ENCODE results near the gene AGTR1.
"Not testable (repeated sequence)": the region's sequence is repeated elsewhere in the genome, so short reads cannot be mapped to it uniquely, and the experiment has no call there.

AGTR1 gene

DNA sequence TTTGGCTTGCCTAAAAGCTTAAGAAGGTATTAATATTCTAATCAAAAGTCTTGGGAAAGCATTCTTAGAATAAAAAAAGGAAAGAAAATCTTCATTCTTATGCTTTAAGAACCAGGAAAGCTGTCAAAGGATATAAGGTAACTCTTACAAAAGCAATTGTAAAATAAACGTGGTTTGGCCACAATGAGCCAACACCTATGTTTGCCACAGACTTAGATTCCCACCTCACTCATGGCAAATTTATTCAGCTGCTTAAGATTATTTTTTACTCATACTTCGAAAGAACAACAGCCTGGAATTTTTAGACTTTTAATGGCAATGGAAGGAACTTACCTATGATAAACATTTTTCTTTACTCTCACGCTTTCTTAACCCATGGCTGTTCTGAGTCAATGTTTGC lies 38.4 kb downstream of the AGTR1 start:
- no peaks in the 10 kb centered on the region for H3K9me3 Mint-ChIP-seq
- H3K27me3 Mint-ChIP-seq: peaks cover 3% of the 10 kb centered on the region
- no peaks in the 10 kb centered on the region for H3K4me1 Mint-ChIP-seq (ENCODE audit: low read depth)
- no peak overlapping the region for H3K4me3 Mint-ChIP-seq
- H3K27ac Mint-ChIP-seq: no peak overlapping the region
- H3K36me3 Mint-ChIP-seq (ENCODE audit: low read depth): no peaks in the 10 kb centered on the region

DNA sequence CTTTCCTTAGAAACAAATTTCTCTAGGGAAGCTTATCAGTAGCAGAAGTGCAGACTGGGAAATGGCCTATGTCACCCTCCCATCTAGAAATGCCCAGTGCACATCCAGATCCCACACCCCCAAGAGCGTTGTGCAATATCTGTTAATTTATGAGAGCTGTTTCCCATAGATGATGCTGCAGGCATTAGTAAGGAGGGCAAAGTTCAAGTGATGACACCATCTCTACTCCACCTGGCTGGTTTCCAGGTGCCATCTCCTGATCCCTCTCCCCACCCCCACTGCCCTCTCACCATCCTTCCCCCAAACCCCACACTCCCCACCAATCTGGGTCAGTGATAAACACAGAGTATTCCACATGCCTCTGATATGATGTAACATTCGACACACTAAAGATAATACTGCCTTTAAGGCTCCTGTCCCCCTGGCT lies 39.4 kb downstream of the AGTR1 start:
- Mint-ChIP-seq H3K36me3 (ENCODE audit: low read depth) (no peaks in the 10 kb centered on the region), H3K9me3 (no peaks in the 10 kb centered on the region), H3K4me3 (no peak overlapping the region), H3K27ac (no peak overlapping the region), H3K27me3 (peaks cover 3% of the 10 kb centered on the region), H3K4me1 (ENCODE audit: low read depth) (no peaks in the 10 kb centered on the region)

DNA sequence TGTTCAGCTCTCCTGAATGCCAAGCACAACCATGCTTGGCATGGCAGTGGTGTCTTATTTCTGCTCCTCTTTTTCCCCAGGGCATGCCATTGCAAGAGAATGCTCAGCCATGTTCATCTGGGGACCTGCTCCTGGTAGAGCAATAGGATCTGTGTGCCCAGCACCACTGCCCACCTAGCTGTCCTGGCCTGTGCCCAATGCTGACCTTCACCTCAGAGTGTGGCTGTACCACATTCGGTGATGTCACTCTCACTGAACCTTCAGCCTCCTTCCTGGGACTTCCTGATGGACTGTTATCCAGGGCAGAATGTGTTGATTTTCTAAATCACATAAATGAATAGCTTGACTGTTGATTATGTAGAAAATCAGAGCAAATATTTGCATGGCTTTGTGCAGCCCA lies 42.0 kb downstream of the AGTR1 start:
- no peaks in the 10 kb centered on the region for H3K36me3 Mint-ChIP-seq (ENCODE audit: low read depth)
- H3K4me1 Mint-ChIP-seq (ENCODE audit: low read depth): no peaks in the 10 kb centered on the region
- no peaks in the 10 kb centered on the region for H3K9me3 Mint-ChIP-seq
- no peak overlapping the region for H3K4me3 Mint-ChIP-seq
- no peak overlapping the region for H3K27ac Mint-ChIP-seq
- H3K27me3 Mint-ChIP-seq: peaks cover 3% of the 10 kb centered on the region

DNA sequence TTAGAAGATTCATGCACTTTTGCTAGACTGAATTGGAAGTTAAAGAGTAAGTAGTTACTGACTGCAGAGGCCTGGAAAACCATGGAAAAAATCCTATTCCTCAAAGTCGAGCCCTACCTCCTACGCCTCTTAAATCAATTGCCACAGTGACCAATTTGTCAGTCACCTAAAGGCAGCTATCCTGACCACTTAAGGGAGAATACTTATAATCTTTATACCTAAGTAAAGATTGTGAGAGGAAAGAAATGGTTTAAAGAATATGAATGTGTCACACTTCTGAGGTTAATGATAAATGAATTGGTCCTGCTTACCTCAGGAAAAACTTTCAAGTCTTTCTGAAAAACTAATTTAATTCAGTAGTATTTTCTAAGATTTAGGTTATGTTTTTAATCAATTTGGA lies 42.6 kb downstream of the AGTR1 start:
- H3K27me3 Mint-ChIP-seq: peaks cover 3% of the 10 kb centered on the region
- H3K27ac Mint-ChIP-seq: no peak overlapping the region
- no peak overlapping the region for H3K4me3 Mint-ChIP-seq
- no peaks in the 10 kb centered on the region for H3K9me3 Mint-ChIP-seq
- H3K36me3 Mint-ChIP-seq (ENCODE audit: low read depth): no peaks in the 10 kb centered on the region
- H3K4me1 Mint-ChIP-seq (ENCODE audit: low read depth): no peaks in the 10 kb centered on the region

DNA sequence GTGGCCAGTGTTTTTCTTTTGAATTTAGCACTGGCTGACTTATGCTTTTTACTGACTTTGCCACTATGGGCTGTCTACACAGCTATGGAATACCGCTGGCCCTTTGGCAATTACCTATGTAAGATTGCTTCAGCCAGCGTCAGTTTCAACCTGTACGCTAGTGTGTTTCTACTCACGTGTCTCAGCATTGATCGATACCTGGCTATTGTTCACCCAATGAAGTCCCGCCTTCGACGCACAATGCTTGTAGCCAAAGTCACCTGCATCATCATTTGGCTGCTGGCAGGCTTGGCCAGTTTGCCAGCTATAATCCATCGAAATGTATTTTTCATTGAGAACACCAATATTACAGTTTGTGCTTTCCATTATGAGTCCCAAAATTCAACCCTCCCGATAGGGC lies 43.5 kb downstream of the AGTR1 start:
- Mint-ChIP-seq H3K36me3 (ENCODE audit: low read depth) (no peaks in the 10 kb centered on the region), H3K4me3 (no peak overlapping the region), H3K4me1 (ENCODE audit: low read depth) (no peaks in the 10 kb centered on the region), H3K27ac (no peak overlapping the region), H3K9me3 (no peaks in the 10 kb centered on the region), H3K27me3 (peaks cover 3% of the 10 kb centered on the region)

DNA sequence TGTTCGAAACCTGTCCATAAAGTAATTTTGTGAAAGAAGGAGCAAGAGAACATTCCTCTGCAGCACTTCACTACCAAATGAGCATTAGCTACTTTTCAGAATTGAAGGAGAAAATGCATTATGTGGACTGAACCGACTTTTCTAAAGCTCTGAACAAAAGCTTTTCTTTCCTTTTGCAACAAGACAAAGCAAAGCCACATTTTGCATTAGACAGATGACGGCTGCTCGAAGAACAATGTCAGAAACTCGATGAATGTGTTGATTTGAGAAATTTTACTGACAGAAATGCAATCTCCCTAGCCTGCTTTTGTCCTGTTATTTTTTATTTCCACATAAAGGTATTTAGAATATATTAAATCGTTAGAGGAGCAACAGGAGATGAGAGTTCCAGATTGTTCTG lies 44.4 kb downstream of the AGTR1 start:
- Mint-ChIP-seq H3K27ac (no peak overlapping the region), H3K27me3 (peaks cover 3% of the 10 kb centered on the region), H3K36me3 (ENCODE audit: low read depth) (no peaks in the 10 kb centered on the region), H3K4me3 (no peak overlapping the region), H3K9me3 (no peaks in the 10 kb centered on the region), H3K4me1 (ENCODE audit: low read depth) (no peaks in the 10 kb centered on the region)

DNA sequence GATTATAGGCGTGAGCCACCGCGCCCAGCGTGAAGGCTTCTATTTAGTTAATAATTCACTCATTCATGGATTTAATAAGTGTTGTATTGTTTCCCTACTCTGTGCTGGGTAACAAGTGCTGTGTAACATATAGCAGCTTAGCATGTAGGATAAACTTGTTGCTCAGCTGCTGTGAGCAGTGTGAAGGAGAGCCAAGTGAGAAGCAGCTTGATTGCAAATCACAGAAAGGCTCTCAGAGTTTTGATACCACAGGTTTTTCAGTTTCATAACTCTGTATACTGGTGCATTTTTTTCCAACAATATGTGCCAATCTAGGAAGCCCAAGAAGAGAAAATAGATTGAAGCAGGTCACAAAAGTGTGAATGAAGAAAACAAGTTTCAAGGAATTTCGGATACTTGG lies 48.4 kb downstream of the AGTR1 start:
- Mint-ChIP-seq H3K9me3 (no peaks in the 10 kb centered on the region), H3K27me3 (no peaks in the 10 kb centered on the region), H3K27ac (no peak overlapping the region)

DNA sequence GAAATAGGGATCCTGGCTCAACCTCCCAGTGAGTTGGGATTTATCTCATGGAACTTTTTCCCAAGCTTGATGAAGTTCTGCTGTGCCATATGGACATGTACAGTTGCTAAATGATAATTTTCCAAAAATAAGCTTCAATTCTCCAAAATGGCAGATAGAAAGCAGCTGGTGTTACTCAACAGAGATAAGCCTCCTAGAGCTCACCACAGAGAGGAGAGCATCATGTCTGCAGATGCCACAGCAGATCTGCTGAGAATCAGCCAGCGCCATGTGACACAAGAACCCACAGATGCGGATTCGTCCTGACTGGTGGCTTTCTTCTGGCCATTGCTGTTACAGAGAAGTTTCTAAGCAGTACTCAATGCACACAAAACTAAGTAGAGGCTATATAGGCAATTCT lies 50.6 kb downstream of the AGTR1 start:
- Mint-ChIP-seq H3K4me1 (ENCODE audit: low read depth) (no peaks in the 10 kb centered on the region), H3K27me3 (no peaks in the 10 kb centered on the region), H3K4me3 (no peak overlapping the region), H3K27ac (no peak overlapping the region), H3K9me3 (no peaks in the 10 kb centered on the region), H3K36me3 (ENCODE audit: low read depth) (no peaks in the 10 kb centered on the region)

More for the DNA sequence above, 48.4 kb downstream of the AGTR1 start:
- H3K4me3 Mint-ChIP-seq: no peak overlapping the region
- H3K4me1 Mint-ChIP-seq (ENCODE audit: low read depth): no peaks in the 10 kb centered on the region
- H3K36me3 Mint-ChIP-seq (ENCODE audit: low read depth): no peaks in the 10 kb centered on the region

DNA sequence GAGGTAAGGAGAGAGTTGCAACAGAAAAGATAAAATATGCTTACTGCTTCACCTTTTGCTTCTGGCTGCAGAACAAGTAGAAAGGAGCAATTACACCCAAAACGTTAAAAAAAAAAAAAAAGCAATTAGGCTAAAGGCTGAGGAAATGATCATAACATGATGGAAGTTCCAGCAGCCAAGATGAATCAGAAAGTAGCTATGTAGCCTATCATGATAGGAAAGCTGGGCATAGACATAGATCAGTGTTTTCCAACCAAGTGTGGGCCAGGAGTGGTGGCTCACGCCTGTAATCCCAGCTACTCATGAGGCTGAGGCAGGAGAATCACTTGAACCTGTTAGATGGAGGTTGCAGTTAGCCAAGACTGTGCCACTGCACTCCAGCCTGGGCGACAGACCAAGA lies 52.6 kb downstream of the AGTR1 start:
- Mint-ChIP-seq H3K9me3 (no peaks in the 10 kb centered on the region), H3K27ac (no peak overlapping the region), H3K4me1 (ENCODE audit: low read depth) (no peaks in the 10 kb centered on the region)

DNA sequence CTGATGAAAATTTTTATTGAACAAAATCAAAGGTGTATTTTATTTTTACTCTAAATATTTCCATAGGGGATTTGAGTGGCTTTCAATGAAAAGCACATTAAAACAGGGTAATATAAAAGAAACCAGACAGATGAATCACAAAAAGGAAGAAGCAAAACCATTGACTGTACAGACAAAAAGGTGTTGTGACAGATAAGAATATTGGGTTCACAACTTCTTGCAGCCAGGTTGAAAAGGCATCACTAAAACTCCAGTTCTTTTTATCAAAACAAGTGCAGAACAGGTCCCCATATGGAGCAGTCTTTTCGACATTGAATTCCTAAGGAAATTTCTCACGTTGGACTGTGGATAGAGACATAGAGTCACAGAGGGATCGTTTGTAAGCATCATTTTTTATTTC lies 53.8 kb downstream of the AGTR1 start:
- H3K4me1 Mint-ChIP-seq (ENCODE audit: low read depth): no peaks in the 10 kb centered on the region
- no peaks in the 10 kb centered on the region for H3K9me3 Mint-ChIP-seq
- H3K27me3 Mint-ChIP-seq: no peaks in the 10 kb centered on the region
- H3K27ac Mint-ChIP-seq: no peak overlapping the region
- no peaks in the 10 kb centered on the region for H3K36me3 Mint-ChIP-seq (ENCODE audit: low read depth)
- no peak overlapping the region for H3K4me3 Mint-ChIP-seq

More for the DNA sequence above, 52.6 kb downstream of the AGTR1 start:
- Mint-ChIP-seq H3K4me3 (no peak overlapping the region), H3K36me3 (ENCODE audit: low read depth) (no peaks in the 10 kb centered on the region), H3K27me3 (no peaks in the 10 kb centered on the region)

DNA sequence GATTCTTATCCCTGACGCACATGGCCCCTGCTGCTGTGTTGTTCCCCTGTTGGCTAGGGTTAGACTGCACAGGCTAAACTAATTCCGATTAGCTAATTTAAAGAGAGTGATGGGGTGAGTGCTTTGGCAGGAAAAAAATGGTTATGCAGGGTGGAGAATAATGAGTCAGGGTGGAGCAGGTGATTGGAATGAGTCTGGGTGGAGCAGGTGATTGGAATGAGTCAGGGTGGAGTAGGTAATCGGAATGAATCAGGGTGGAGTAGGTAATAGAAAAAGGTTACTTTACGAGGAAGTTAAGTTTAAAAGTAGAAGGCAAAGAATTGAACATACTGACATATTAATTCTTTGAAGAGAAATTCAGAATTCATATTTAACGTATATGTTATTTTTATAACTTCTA lies 55.7 kb downstream of the AGTR1 start:
- H3K4me1 Mint-ChIP-seq (ENCODE audit: low read depth); H3K36me3 Mint-ChIP-seq (ENCODE audit: low read depth); H3K27ac Mint-ChIP-seq; H3K4me3 Mint-ChIP-seq; H3K9me3 Mint-ChIP-seq; H3K27me3 Mint-ChIP-seq: not testable (repeated sequence)

DNA sequence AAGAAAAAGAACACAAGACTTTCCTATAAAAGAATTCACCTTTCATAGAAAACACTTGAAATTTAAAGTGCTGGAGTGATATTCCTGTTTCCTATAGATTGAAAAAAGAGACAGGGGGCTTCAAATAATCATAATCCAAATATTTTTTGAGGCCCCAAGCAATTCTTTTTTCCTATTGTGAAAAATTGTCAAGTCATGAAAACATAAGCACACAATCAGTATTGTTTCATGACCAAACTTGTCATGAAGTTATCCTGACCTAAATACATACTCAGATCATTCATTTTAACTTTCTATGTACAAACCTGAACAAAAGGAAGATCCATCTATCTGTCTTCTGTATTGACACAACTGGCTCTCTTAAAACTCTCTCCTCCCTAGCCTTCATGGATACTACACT lies 57.9 kb downstream of the AGTR1 start:
- Mint-ChIP-seq H3K36me3 (ENCODE audit: low read depth) (no peaks in the 10 kb centered on the region), H3K4me1 (ENCODE audit: low read depth) (no peaks in the 10 kb centered on the region), H3K27me3 (peaks cover 3% of the 10 kb centered on the region), H3K9me3 (no peaks in the 10 kb centered on the region), H3K27ac (no peak overlapping the region), H3K4me3 (no peak overlapping the region)

DNA sequence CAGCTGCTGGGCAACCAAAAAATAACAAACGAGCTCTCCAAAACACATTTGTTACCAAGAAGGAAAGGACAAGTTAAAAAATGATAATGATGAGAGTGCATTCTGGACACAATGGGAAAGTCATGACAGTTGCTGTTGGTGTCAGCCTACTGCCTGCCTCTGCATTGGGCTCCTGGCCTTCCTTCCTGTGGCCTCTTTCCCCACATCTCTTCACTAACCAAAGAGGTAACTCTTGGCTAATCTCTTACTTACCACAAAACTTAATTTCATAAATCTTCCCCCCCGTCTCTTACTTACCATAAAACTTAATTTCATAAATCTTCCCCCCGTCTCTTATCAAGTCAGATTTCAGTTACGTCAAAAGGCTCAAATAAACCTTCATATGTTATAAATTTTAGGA lies 58.6 kb downstream of the AGTR1 start:
- Mint-ChIP-seq H3K27me3 (peaks cover 3% of the 10 kb centered on the region), H3K4me3 (no peak overlapping the region), H3K27ac (no peak overlapping the region), H3K9me3 (no peaks in the 10 kb centered on the region), H3K4me1 (ENCODE audit: low read depth) (no peaks in the 10 kb centered on the region), H3K36me3 (ENCODE audit: low read depth) (no peaks in the 10 kb centered on the region)

DNA sequence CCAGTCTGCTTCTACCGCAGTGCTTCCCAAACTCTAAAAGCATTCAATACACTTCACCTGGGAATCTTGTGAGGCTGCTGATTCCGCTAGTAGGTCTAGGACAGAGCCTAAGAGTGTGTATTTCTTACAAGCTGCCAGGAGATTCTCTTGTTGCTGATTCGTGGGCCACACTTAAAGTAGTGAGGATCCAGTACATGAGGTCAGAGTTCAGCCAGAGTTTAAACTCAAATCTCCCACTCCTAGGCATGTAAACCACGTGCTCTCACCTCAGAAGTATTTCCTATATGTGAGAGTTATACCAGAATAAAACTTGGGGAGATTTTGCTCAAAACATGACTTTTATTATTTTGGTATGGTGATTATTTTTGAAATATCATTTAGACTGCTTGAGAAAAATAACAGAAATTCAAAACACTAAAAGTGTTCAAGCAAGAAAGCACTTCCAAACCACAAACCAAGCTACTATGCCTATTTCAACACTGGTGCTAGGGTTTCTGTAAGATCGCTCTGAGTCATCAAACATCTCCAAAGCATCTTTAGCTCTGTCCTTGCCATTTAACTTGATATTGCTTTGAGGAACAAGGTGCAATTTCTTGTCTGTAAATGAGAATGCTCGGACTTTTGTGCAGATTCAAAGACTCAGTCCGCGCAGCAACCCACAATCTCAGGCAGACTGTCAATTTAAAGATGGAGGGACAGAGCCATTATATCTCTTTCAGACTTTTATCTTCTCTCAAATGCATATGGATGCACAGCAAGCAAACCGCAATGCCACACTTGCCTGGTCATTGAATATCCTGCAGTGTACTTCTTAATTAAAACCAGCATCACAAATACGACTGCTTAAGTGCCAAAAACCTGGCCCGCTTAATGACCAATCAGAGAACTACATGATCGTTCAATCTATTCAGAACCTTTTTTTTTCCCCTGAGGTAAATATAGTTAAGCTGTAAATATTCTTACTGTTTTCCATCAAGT lies 59.8 kb downstream of the AGTR1 start:
- no peak overlapping the region for H3K27ac Mint-ChIP-seq
- no peaks in the 10 kb centered on the region for H3K9me3 Mint-ChIP-seq
- H3K36me3 Mint-ChIP-seq (ENCODE audit: low read depth): no peaks in the 10 kb centered on the region
- H3K4me3 Mint-ChIP-seq: no peak overlapping the region
- H3K4me1 Mint-ChIP-seq (ENCODE audit: low read depth): no peaks in the 10 kb centered on the region
- H3K27me3 Mint-ChIP-seq: peaks cover 3% of the 10 kb centered on the region

DNA sequence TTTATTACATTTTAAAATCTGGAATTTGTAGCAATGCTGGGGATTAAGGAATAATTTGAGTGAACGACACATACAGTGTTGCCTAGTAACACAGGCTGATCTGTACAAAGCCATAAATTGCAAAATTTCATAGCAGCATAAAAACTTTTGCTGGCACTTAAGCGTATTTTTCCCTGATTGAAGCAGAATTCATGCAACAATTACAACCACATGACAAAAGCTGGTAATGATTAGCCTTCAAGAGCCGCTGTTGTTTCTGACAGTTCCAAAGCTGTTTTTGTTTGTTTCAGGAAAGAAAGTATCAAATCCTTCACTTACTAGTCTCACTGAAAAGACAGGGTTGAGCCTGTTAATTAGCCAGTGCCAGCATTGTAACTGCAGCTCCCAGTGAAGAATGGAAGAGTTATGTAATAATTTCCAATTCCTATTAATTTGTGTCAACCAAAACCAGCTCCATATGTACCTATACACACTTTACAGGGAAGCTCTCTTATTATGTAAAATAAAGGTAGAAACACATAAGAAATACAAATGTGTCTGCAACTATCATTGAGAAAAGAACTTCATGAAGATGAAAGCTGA lies 60.7 kb downstream of the AGTR1 start:
- no peak overlapping the region for H3K4me3 Mint-ChIP-seq

DNA sequence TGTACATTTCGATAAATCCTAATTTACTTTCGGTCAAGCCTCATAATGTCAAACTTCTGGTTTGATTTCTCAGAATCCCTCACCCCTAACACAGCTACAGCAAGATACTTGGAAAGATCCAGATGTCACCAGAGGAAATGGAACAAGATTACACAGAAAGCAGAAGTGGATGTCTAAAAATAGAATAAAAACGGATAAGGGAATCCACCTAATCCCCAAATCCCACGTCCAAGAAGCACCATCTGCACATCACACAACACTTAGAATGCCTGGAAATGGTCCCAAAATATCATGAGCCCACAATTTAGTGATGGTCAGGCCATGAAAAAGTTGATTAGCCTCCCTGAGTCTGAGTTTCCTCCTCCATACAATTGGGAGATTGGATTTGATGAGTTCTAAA lies 61.7 kb downstream of the AGTR1 start:
- Mint-ChIP-seq H3K36me3 (ENCODE audit: low read depth) (no peaks in the 10 kb centered on the region), H3K9me3 (no peaks in the 10 kb centered on the region), H3K27me3 (peaks cover 3% of the 10 kb centered on the region), H3K4me1 (ENCODE audit: low read depth) (no peaks in the 10 kb centered on the region), H3K27ac (no peak overlapping the region), H3K4me3 (no peak overlapping the region)

More for the DNA sequence above, 60.7 kb downstream of the AGTR1 start:
- H3K36me3 Mint-ChIP-seq (ENCODE audit: low read depth): no peaks in the 10 kb centered on the region
- no peak overlapping the region for H3K27ac Mint-ChIP-seq
- peaks cover 3% of the 10 kb centered on the region for H3K27me3 Mint-ChIP-seq
- no peaks in the 10 kb centered on the region for H3K9me3 Mint-ChIP-seq
- H3K4me1 Mint-ChIP-seq (ENCODE audit: low read depth): no peaks in the 10 kb centered on the region

Measured in stimulated activated naive CD8-positive, alpha-beta T cell treated with anti-CD3 and anti-CD28 coated beads, Interleukin-15, Interleukin-2, amounts not matched to agents 100 ng/mL and 50 ng/mL, for 24 hours (primary cell).